Measurements from ENCODE around the gene VWA5B1. TPM values are rescaled to one million over a fixed set of nuclear protein-coding genes. Genes with fewer than 3 reads are reported as not detected.

Gene VWA5B1
- total RNA-seq, 1 donor: not detected

DNA sequence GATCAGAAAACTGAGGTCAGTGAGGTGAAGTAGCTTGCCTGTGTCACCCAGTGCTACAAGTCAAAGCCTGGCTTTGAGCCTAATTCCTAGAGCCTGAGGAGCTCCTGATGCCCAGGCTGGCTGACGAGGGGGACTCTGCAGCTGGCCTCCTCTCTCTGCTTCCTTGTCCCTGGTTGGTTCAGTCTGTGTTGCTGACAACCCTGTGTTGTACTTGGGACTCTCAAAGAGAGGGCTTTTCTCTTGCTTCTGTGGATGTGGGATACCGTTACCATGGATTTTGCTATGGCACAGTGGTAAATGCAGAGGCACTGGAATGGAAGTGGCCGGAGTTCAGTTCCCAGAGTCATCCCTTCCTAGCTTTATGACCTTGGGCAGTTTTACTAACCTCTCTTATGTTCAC lies 8.0 kb downstream of the VWA5B1 start:
- H3K27ac ChIP-seq (ENCODE audit: low read depth, low read length): no peak overlapping the region
- H3K36me3 ChIP-seq (ENCODE audit: insufficient read depth, low read length): no peaks in the 10 kb centered on the region
- no peaks in the 10 kb centered on the region for H4K20me1 ChIP-seq (ENCODE audit: insufficient read depth, low read length)
- TF ChIP-seq, protein P1, sequence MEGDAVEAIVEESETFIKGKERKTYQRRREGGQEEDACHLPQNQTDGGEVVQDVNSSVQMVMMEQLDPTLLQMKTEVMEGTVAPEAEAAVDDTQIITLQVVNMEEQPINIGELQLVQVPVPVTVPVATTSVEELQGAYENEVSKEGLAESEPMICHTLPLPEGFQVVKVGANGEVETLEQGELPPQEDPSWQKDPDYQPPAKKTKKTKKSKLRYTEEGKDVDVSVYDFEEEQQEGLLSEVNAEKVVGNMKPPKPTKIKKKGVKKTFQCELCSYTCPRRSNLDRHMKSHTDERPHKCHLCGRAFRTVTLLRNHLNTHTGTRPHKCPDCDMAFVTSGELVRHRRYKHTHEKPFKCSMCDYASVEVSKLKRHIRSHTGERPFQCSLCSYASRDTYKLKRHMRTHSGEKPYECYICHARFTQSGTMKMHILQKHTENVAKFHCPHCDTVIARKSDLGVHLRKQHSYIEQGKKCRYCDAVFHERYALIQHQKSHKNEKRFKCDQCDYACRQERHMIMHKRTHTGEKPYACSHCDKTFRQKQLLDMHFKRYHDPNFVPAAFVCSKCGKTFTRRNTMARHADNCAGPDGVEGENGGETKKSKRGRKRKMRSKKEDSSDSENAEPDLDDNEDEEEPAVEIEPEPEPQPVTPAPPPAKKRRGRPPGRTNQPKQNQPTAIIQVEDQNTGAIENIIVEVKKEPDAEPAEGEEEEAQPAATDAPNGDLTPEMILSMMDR (IDR thresholded peaks at IDR 0.05; ENCODE audit: extremely low read depth, low read depth, low read length): no peak
- no peak overlapping the region for H3K4me2 ChIP-seq (ENCODE audit: insufficient read depth, low read length)
- H2AFZ ChIP-seq (ENCODE audit: low read length): no peak overlapping the region
- no peaks in the 10 kb centered on the region for H3K79me2 ChIP-seq (ENCODE audit: insufficient read depth, low read length)
- H3K9me3 ChIP-seq (ENCODE audit: low read depth, low read length): no peaks in the 10 kb centered on the region
- H3K27me3 ChIP-seq (ENCODE audit: insufficient read depth, low read length): peaks cover 26% of the 10 kb centered on the region
- no peak for DNase-seq (ENCODE audit: insufficient read length, low spot score, missing footprints)
- H3K4me1 ChIP-seq (ENCODE audit: insufficient read depth, low read length): no peaks in the 10 kb centered on the region
- H3K4me3 ChIP-seq (ENCODE audit: insufficient read depth, low read length): no peak overlapping the region

DNA sequence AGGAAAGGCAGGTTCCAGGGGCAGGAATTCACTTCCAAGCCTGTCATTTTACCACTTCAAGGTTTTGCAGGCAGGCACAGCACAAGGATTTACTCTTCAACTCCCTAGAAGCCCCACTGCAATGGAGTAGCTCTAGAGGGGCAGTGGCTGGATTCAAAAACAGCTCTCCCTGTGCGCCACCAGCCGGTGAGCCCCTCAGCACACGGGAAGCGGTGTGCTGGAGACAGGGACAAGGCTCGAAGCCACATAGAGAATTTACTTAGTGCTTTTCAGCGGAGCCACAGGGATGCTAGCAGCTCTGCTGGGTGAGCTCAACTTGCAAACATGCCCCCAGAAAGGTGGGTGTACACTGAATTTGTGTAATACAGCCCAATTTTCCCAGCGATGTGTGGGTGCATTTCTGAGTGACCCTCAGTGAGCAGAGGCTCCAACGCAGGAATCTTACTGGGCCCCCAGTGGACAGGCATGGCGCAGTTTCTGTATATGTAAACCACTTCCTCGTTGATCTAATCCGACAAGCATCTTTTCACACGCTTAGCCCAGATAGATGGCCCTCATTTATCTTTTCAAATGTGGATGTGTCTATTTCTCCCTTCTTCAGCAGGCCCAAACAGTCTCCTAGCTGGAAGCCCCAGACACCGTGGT lies 10.9 kb downstream of the VWA5B1 start:
- H3K79me2 ChIP-seq (ENCODE audit: insufficient read depth, low read length): no peaks in the 10 kb centered on the region
- no peaks in the 10 kb centered on the region for H3K36me3 ChIP-seq (ENCODE audit: insufficient read depth, low read length)
- no peaks in the 10 kb centered on the region for H3K4me1 ChIP-seq (ENCODE audit: insufficient read depth, low read length)
- no peak for DNase-seq (ENCODE audit: insufficient read length, low spot score, missing footprints)
- peaks cover 34% of the 10 kb centered on the region for H3K27me3 ChIP-seq (ENCODE audit: insufficient read depth, low read length)
- no peaks in the 10 kb centered on the region for H3K9me3 ChIP-seq (ENCODE audit: low read depth, low read length)
- no peak overlapping the region for H3K4me2 ChIP-seq (ENCODE audit: insufficient read depth, low read length)
- no peak overlapping the region for H3K27ac ChIP-seq (ENCODE audit: low read depth, low read length)
- H2AFZ ChIP-seq (ENCODE audit: low read length): no peak overlapping the region
- H3K4me3 ChIP-seq (ENCODE audit: insufficient read depth, low read length): no peak overlapping the region
- TF ChIP-seq, protein P1 (IDR thresholded peaks at IDR 0.05; ENCODE audit: extremely low read depth, low read depth, low read length): no peak
- H4K20me1 ChIP-seq (ENCODE audit: insufficient read depth, low read length): no peaks in the 10 kb centered on the region

- no peak overlapping the region for H3K4me2 ChIP-seq (ENCODE audit: insufficient read depth, low read length)
- no peak overlapping the region for H2AFZ ChIP-seq (ENCODE audit: low read length)
- no peak overlapping the region for H3K27ac ChIP-seq (ENCODE audit: low read depth, low read length)
- H3K4me1 ChIP-seq (ENCODE audit: insufficient read depth, low read length): no peaks in the 10 kb centered on the region
- no peak for DNase-seq (ENCODE audit: insufficient read length, low spot score, missing footprints)
- TF ChIP-seq, protein P1 (IDR thresholded peaks at IDR 0.05; ENCODE audit: extremely low read depth, low read depth, low read length): no peak
- H3K27me3 ChIP-seq (ENCODE audit: insufficient read depth, low read length): peaks cover 33% of the 10 kb centered on the region
- H3K4me3 ChIP-seq (ENCODE audit: insufficient read depth, low read length): no peak overlapping the region
- H3K36me3 ChIP-seq (ENCODE audit: insufficient read depth, low read length): no peaks in the 10 kb centered on the region
- no peaks in the 10 kb centered on the region for H4K20me1 ChIP-seq (ENCODE audit: insufficient read depth, low read length)
- H3K9me3 ChIP-seq (ENCODE audit: low read depth, low read length): no peaks in the 10 kb centered on the region
- H3K79me2 ChIP-seq (ENCODE audit: insufficient read depth, low read length): no peaks in the 10 kb centered on the region
Measured at GRCh38 chr1:20302108-20302471, 11.4 kb downstream of the VWA5B1 start.

DNA sequence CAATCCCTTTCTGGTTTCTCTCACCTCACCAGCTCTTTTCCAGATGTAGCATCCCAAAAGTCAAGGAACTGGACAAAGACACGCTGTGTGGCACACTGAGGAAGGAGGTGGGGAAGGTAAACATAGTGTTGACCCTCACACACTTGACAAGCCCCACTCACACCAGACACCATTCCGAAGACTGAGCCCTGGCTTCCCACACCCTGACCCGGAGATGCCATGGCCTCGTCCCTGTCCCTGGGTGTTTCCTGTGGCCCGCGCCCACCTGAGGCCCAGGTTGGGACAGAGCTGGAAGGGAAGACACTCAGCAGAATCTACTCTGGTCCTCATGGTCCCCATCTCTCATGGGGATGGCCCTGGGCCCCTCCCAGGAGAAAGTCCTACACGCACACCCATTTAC lies 16.4 kb downstream of the VWA5B1 start:
- no peak overlapping the region for H2AFZ ChIP-seq (ENCODE audit: low read length)
- no peak overlapping the region for H3K4me2 ChIP-seq (ENCODE audit: insufficient read depth, low read length)
- H3K4me3 ChIP-seq (ENCODE audit: insufficient read depth, low read length): no peak overlapping the region
- no peaks in the 10 kb centered on the region for H4K20me1 ChIP-seq (ENCODE audit: insufficient read depth, low read length)
- no peak for DNase-seq (ENCODE audit: insufficient read length, low spot score, missing footprints)
- H3K79me2 ChIP-seq (ENCODE audit: insufficient read depth, low read length): no peaks in the 10 kb centered on the region
- peaks cover 28% of the 10 kb centered on the region for H3K27me3 ChIP-seq (ENCODE audit: insufficient read depth, low read length)
- no peak overlapping the region for H3K27ac ChIP-seq (ENCODE audit: low read depth, low read length)
- no peaks in the 10 kb centered on the region for H3K4me1 ChIP-seq (ENCODE audit: insufficient read depth, low read length)
- H3K36me3 ChIP-seq (ENCODE audit: insufficient read depth, low read length): no peaks in the 10 kb centered on the region
- no peaks in the 10 kb centered on the region for H3K9me3 ChIP-seq (ENCODE audit: low read depth, low read length)
- TF ChIP-seq, protein P1 (IDR thresholded peaks at IDR 0.05; ENCODE audit: extremely low read depth, low read depth, low read length): no peak

Measured in osteoblast (primary cell).